ENCODE results near the gene RP9.

Gene RP9

GRCh38 chr7:33055158-33055557 is 54.0 kb downstream of the RP9 start:
- ChIA-PET CTCF (interaction anchor here (0.6 to 2.8 kb wide), 4 partner anchors 15 to 336 kb away, joined by 3 to 22 read pairs (median 3); no protein-coding TSS in a partner anchor), POLR2A (no interaction called here)
- H3K27ac ChIP-seq (ENCODE audit: insufficient read depth in 1 of 2, low read depth in 1 of 2, low read length in 2 of 2, poor library complexity in 1 of 2, severe bottlenecking in 2 of 2): peak overlapping the region; percentile 85 to 91
- peaks cover 25 to 84% (median 65%) of the 10 kb centered on the region in 4 experiments for H3K4me1 ChIP-seq (ENCODE audit: control extremely low read depth in 1 of 4, control insufficient read depth in 4 of 4, insufficient read depth in 4 of 4, low read length in 3 of 4)
- 83% methylated on average over 1 of the region's 5 CpGs for WGBS (ENCODE audit: insufficient coverage)
- no peaks in the 10 kb centered on the region for H3K27me3 ChIP-seq (replicated peaks in 2 of 5; ENCODE audit: control insufficient read depth in 4 of 5, insufficient read depth in 5 of 5, low read length in 4 of 5)
- H3K9me3 ChIP-seq (ENCODE audit: control extremely low read depth in 1 of 5, control insufficient read depth in 4 of 5, insufficient read depth in 2 of 5, low read depth in 1 of 5, low read length in 4 of 5): no peaks in the 10 kb centered on the region
- peaks cover 0 to 18% (median 2%) of the 10 kb centered on the region in 4 experiments for H3K36me3 ChIP-seq (ENCODE audit: control insufficient read depth in 4 of 4, insufficient read depth in 4 of 4, low read length in 3 of 4)
- no peak for DNase-seq
- H3K4me3 ChIP-seq (ENCODE audit: control insufficient read depth in 1 of 7, extremely low read depth in 1 of 7, insufficient read depth in 4 of 7, low read depth in 2 of 7, low read length in 6 of 7): peak overlapping the region in 1 of 7 experiments; percentile 23

GRCh38 chr7:33054261-33054964 is 54.8 kb downstream of the RP9 start:
- no CpG with 5 or more reads among the region's 2 CpGs for WGBS (ENCODE audit: insufficient coverage)
- no peaks in the 10 kb centered on the region for H3K27me3 ChIP-seq (replicated peaks in 2 of 5; ENCODE audit: control insufficient read depth in 4 of 5, insufficient read depth in 5 of 5, low read length in 4 of 5)
- H3K4me1 ChIP-seq (ENCODE audit: control extremely low read depth in 1 of 4, control insufficient read depth in 4 of 4, insufficient read depth in 4 of 4, low read length in 3 of 4): peaks cover 26 to 84% (median 64%) of the 10 kb centered on the region in 4 experiments
- ChIA-PET POLR2A (interaction anchor here (1.0 to 1.4 kb wide), 2 partner anchors 8 to 171 kb away, joined by 3 to 7 read pairs; partner anchors contain the start of gene NT5C3A), CTCF (interaction anchor here (0.8 to 3.8 kb wide), 7 partner anchors 7 to 54 kb away, joined by 3 to 26 read pairs (median 4); partner anchors contain the start of genes NT5C3A and RP9)
- H3K4me3 ChIP-seq (ENCODE audit: control insufficient read depth in 1 of 7, extremely low read depth in 1 of 7, insufficient read depth in 4 of 7, low read depth in 2 of 7, low read length in 6 of 7): peak overlapping the region in 4 of 7 experiments; percentile 23 to 61 (median 48)
- peak overlapping the region; percentile 85 to 91 for H3K27ac ChIP-seq (ENCODE audit: insufficient read depth in 1 of 2, low read depth in 1 of 2, low read length in 2 of 2, poor library complexity in 1 of 2, severe bottlenecking in 2 of 2)
- peak; percentile 76 to 95 (median 90) for DNase-seq
- peaks cover 0 to 12% (median 0%) of the 10 kb centered on the region in 4 experiments for H3K36me3 ChIP-seq (ENCODE audit: control insufficient read depth in 4 of 4, insufficient read depth in 4 of 4, low read length in 3 of 4)
- H3K9me3 ChIP-seq (ENCODE audit: control extremely low read depth in 1 of 5, control insufficient read depth in 4 of 5, insufficient read depth in 2 of 5, low read depth in 1 of 5, low read length in 4 of 5): no peaks in the 10 kb centered on the region

- Histone ChIP-seq H3K4me3 (ENCODE audit: control insufficient read depth in 1 of 7, extremely low read depth in 1 of 7, insufficient read depth in 4 of 7, low read depth in 2 of 7, low read length in 6 of 7) (peak overlapping the region in 5 of 7 experiments; percentile 23 to 61 (median 38)), H3K27me3 (replicated peaks in 2 of 5; ENCODE audit: control insufficient read depth in 4 of 5, insufficient read depth in 5 of 5, low read length in 4 of 5) (no peaks in the 10 kb centered on the region), H3K36me3 (ENCODE audit: control insufficient read depth in 4 of 4, insufficient read depth in 4 of 4, low read length in 3 of 4) (peaks cover 0 to 9% (median 0%) of the 10 kb centered on the region in 4 experiments), H3K4me1 (ENCODE audit: control extremely low read depth in 1 of 4, control insufficient read depth in 4 of 4, insufficient read depth in 4 of 4, low read length in 3 of 4) (peaks cover 33 to 81% (median 62%) of the 10 kb centered on the region in 4 experiments), H3K9me3 (ENCODE audit: control extremely low read depth in 1 of 5, control insufficient read depth in 4 of 5, insufficient read depth in 2 of 5, low read depth in 1 of 5, low read length in 4 of 5) (no peaks in the 10 kb centered on the region), H3K27ac (ENCODE audit: insufficient read depth in 1 of 2, low read depth in 1 of 2, low read length in 2 of 2, poor library complexity in 1 of 2, severe bottlenecking in 2 of 2) (peak overlapping the region; percentile 85 to 91)
- DNase-seq: peak; percentile 88 to 96 (median 91)
- ChIA-PET CTCF (interaction anchor here (0.9 to 3.8 kb wide), 8 partner anchors 8 to 208 kb away, joined by 3 to 26 read pairs (median 5); partner anchors contain the start of genes NT5C3A and RP9), POLR2A (interaction anchor here (1.0 to 1.4 kb wide), 2 partner anchors 9 to 170 kb away, joined by 3 to 7 read pairs; partner anchors contain the start of gene NT5C3A)
- no CpG with 5 or more reads among the region's 1 CpG for WGBS (ENCODE audit: insufficient coverage)
These were observed 55.5 kb downstream of the RP9 start for GRCh38 chr7:33053721-33054120.

- peak; percentile 71 to 82 (median 75) for DNase-seq
- H3K4me3 ChIP-seq (ENCODE audit: control insufficient read depth in 1 of 7, extremely low read depth in 1 of 7, insufficient read depth in 4 of 7, low read depth in 2 of 7, low read length in 6 of 7): peak overlapping the region in 6 of 7 experiments; percentile 19 to 71 (median 55)
- H3K27ac ChIP-seq (ENCODE audit: insufficient read depth in 1 of 2, low read depth in 1 of 2, low read length in 2 of 2, poor library complexity in 1 of 2, severe bottlenecking in 2 of 2): peak overlapping the region; percentile 29 to 91
- H3K4me1 ChIP-seq (ENCODE audit: control extremely low read depth in 1 of 4, control insufficient read depth in 4 of 4, insufficient read depth in 4 of 4, low read length in 3 of 4): peaks cover 39 to 74% (median 55%) of the 10 kb centered on the region in 4 experiments
- H3K36me3 ChIP-seq (ENCODE audit: control insufficient read depth in 4 of 4, insufficient read depth in 4 of 4, low read length in 3 of 4): peaks cover 0 to 4% (median 0%) of the 10 kb centered on the region in 4 experiments
- 0% methylated on average over 1 of the region's 1 CpG for WGBS (ENCODE audit: insufficient coverage)
- POLR2A ChIA-PET: interaction anchor here (0.6 kb wide), 1 partner anchor 557 kb away, joined by 5 read pairs; no protein-coding TSS in a partner anchor
- H3K9me3 ChIP-seq (ENCODE audit: control extremely low read depth in 1 of 5, control insufficient read depth in 4 of 5, insufficient read depth in 2 of 5, low read depth in 1 of 5, low read length in 4 of 5): no peaks in the 10 kb centered on the region
- CTCF ChIA-PET: interaction anchor here (1.6 to 3.8 kb wide), 4 partner anchors 11 to 87 kb away, joined by 4 to 26 read pairs (median 8); partner anchors contain the start of genes NT5C3A and RP9
- no peaks in the 10 kb centered on the region for H3K27me3 ChIP-seq (replicated peaks in 2 of 5; ENCODE audit: control insufficient read depth in 4 of 5, insufficient read depth in 5 of 5, low read length in 4 of 5)
These were observed 58.5 kb downstream of the RP9 start for GRCh38 chr7:33050535-33051318.

GRCh38 chr7:33048704-33049103 is 60.5 kb downstream of the RP9 start:
- ChIA-PET CTCF (interaction anchor here (1.1 to 2.1 kb wide), 10 partner anchors 9 to 248 kb away, joined by 3 to 12 read pairs (median 6); no protein-coding TSS in a partner anchor), POLR2A (no interaction called here)
- Histone ChIP-seq H3K27ac (ENCODE audit: insufficient read depth in 1 of 2, low read depth in 1 of 2, low read length in 2 of 2, poor library complexity in 1 of 2, severe bottlenecking in 2 of 2) (no peak overlapping the region), H3K27me3 (replicated peaks in 2 of 5; ENCODE audit: control insufficient read depth in 4 of 5, insufficient read depth in 5 of 5, low read length in 4 of 5) (no peaks in the 10 kb centered on the region), H3K4me3 (ENCODE audit: control insufficient read depth in 1 of 7, extremely low read depth in 1 of 7, insufficient read depth in 4 of 7, low read depth in 2 of 7, low read length in 6 of 7) (no peak overlapping the region), H3K9me3 (ENCODE audit: control extremely low read depth in 1 of 5, control insufficient read depth in 4 of 5, insufficient read depth in 2 of 5, low read depth in 1 of 5, low read length in 4 of 5) (no peaks in the 10 kb centered on the region), H3K36me3 (ENCODE audit: control insufficient read depth in 4 of 4, insufficient read depth in 4 of 4, low read length in 3 of 4) (no peaks in the 10 kb centered on the region), H3K4me1 (ENCODE audit: control extremely low read depth in 1 of 4, control insufficient read depth in 4 of 4, insufficient read depth in 4 of 4, low read length in 3 of 4) (peaks cover 27 to 63% (median 44%) of the 10 kb centered on the region in 4 experiments)
- no CpG with 5 or more reads among the region's 1 CpG for WGBS (ENCODE audit: insufficient coverage)
- no peak for DNase-seq

GRCh38 chr7:33048257-33048656 is 60.9 kb downstream of the RP9 start:
- ChIA-PET POLR2A (no interaction called here), CTCF (interaction anchor here (1.1 to 2.1 kb wide), 5 partner anchors 12 to 248 kb away, joined by 3 to 9 read pairs (median 4); no protein-coding TSS in a partner anchor)
- Histone ChIP-seq H3K27me3 (replicated peaks in 2 of 5; ENCODE audit: control insufficient read depth in 4 of 5, insufficient read depth in 5 of 5, low read length in 4 of 5) (no peaks in the 10 kb centered on the region), H3K4me1 (ENCODE audit: control extremely low read depth in 1 of 4, control insufficient read depth in 4 of 4, insufficient read depth in 4 of 4, low read length in 3 of 4) (peaks cover 26 to 63% (median 42%) of the 10 kb centered on the region in 4 experiments), H3K27ac (ENCODE audit: insufficient read depth in 1 of 2, low read depth in 1 of 2, low read length in 2 of 2, poor library complexity in 1 of 2, severe bottlenecking in 2 of 2) (no peak overlapping the region), H3K36me3 (ENCODE audit: control insufficient read depth in 4 of 4, insufficient read depth in 4 of 4, low read length in 3 of 4) (peaks cover 0 to 4% (median 0%) of the 10 kb centered on the region in 4 experiments), H3K4me3 (ENCODE audit: control insufficient read depth in 1 of 7, extremely low read depth in 1 of 7, insufficient read depth in 4 of 7, low read depth in 2 of 7, low read length in 6 of 7) (no peak overlapping the region), H3K9me3 (ENCODE audit: control extremely low read depth in 1 of 5, control insufficient read depth in 4 of 5, insufficient read depth in 2 of 5, low read depth in 1 of 5, low read length in 4 of 5) (no peaks in the 10 kb centered on the region)
- no peak for DNase-seq
- WGBS (ENCODE audit: insufficient coverage): no CpG with 5 or more reads among the region's 3 CpGs
